HepG2 (cell line): ENCODE results near the gene MMRN2. TPM values are rescaled to one million over a fixed set of nuclear protein-coding genes. Genes with fewer than 3 reads are reported as not detected.

Experiments used
- EZH2 ChIP-seq: conservative IDR thresholded peaks from 2 replicates; pipeline ENCODE4 v1.6.1; 2012; ENCODE audit warnings: mild to moderate bottlenecking, low read depth, low read length, moderate library complexity
- GFI1 ChIP-seq: sonication (generic); formaldehyde crosslinking; IDR thresholded peaks from 2 replicates; pipeline ENCODE4 v1.5.0; 2020; ENCODE audit warnings: missing genetic modification reagents, mild to moderate bottlenecking, borderline replicate concordance
- GPBP1L1 ChIP-seq: sonication (generic); formaldehyde crosslinking; IDR thresholded peaks from 2 replicates; pipeline ENCODE4 v1.5.0; 2020; ENCODE audit warnings: mild to moderate bottlenecking, missing genetic modification reagents
- HOXA9 ChIP-seq: sonication (generic); formaldehyde crosslinking; IDR thresholded peaks from 2 replicates; pipeline ENCODE4 v1.8.1; 2022; ENCODE audit warnings: missing genetic modification reagents, mild to moderate bottlenecking, moderate library complexity, borderline replicate concordance
- JDP2 ChIP-seq: sonication (generic); formaldehyde crosslinking; IDR thresholded peaks from 2 replicates; pipeline ENCODE4 v1.8.1; 2022; ENCODE audit warnings: missing genetic modification reagents, borderline replicate concordance
- MAFG ChIP-seq: sonication (generic); formaldehyde crosslinking; IDR thresholded peaks from 2 replicates; pipeline ENCODE4 v1.5.1; 2020; ENCODE audit warnings: mild to moderate bottlenecking, missing genetic modification reagents
- MEIS2 ChIP-seq: sonication (generic); formaldehyde crosslinking; IDR thresholded peaks from 2 replicates; pipeline ENCODE4 v1.9.0; 2021; ENCODE audit warnings: mild to moderate bottlenecking, missing genetic modification reagents
- MTF1 ChIP-seq: sonication (generic); formaldehyde crosslinking; IDR thresholded peaks from 2 replicates; pipeline ENCODE4 v1.5.0; 2020; ENCODE audit warnings: missing genetic modification reagents
- MYPOP ChIP-seq: sonication (generic); formaldehyde crosslinking; IDR thresholded peaks from 2 replicates; pipeline ENCODE4 v1.8.1; 2023; ENCODE audit warnings: mild to moderate bottlenecking, moderate library complexity, missing genetic modification reagents
- NR3C1 ChIP-seq: sonication (generic); formaldehyde crosslinking; IDR thresholded peaks from 2 replicates; pipeline ENCODE4 v1.4.0; 2020; ENCODE audit warnings: missing genetic modification reagents
- PAXIP1 ChIP-seq: sonication (generic); formaldehyde crosslinking; conservative IDR thresholded peaks from 2 replicates; pipeline ENCODE4 v1.4.0; 2020; ENCODE audit warnings: mild to moderate bottlenecking, missing genetic modification reagents, moderate library complexity
- POGK ChIP-seq: sonication (generic); formaldehyde crosslinking; conservative IDR thresholded peaks from 2 replicates; pipeline ENCODE4 v1.8.0; 2022; ENCODE audit warnings: mild to moderate bottlenecking, moderate library complexity, missing genetic modification reagents
- RFX3 ChIP-seq: IDR thresholded peaks from 2 replicates; pipeline ENCODE4 v1.6.1; 2016; ENCODE audit warnings: missing biosample characterization, missing genetic modification reagents
- SALL2 ChIP-seq: sonication (generic); formaldehyde crosslinking; IDR thresholded peaks from 2 replicates; pipeline ENCODE4 v1.8.1; 2023; ENCODE audit warnings: mild to moderate bottlenecking, missing genetic modification reagents, inconsistent platforms
- SYNCRIP ChIP-seq: fragments of 200-400 bp; formaldehyde crosslinking; IDR thresholded peaks from 2 replicates; pipeline ENCODE4 v1.6.1; 2018; ENCODE audit warnings: mild to moderate bottlenecking, low read depth, low read length; ENCODE audit not compliant: insufficient read depth
- TEAD2 ChIP-seq: sonication (generic); formaldehyde crosslinking; IDR thresholded peaks from 2 replicates; pipeline ENCODE4 v1.9.0; 2021; ENCODE audit warnings: missing genetic modification reagents
- TEAD3 ChIP-seq: optimal IDR thresholded peaks from 2 replicates; pipeline ENCODE3; 2016; ENCODE audit warnings: borderline replicate concordance
- ZNF10 ChIP-seq: sonication (generic); formaldehyde crosslinking; IDR thresholded peaks from 2 replicates; pipeline ENCODE4 v1.4.0; 2020; ENCODE audit warnings: mild to moderate bottlenecking, low read depth, missing genetic modification reagents, borderline replicate concordance
- ZSCAN25 ChIP-seq: sonication (generic); formaldehyde crosslinking; IDR thresholded peaks from 2 replicates; pipeline ENCODE4 v1.8.0; 2022; ENCODE audit warnings: mild to moderate bottlenecking, missing genetic modification reagents
- polyA plus RNA-seq, 8 experiments: library from polyadenylated mRNA; depleted of rRNA in 3 of 8; stranded (reverse) in 7 of 8; unstranded in 1 of 8; fragments of >200 nt; fragmentation: Illumina TruSeq in 4 of 8; extraction: Trizol in 4 of 8; gene quantifications; 2 replicates each; pipeline versions ENCODE4 v1.2.1 to v1.2.3, GENCODE V29; 2011 to 2016; ENCODE audit warnings: low read depth in 4 of 8, missing spikeins in 1 of 8, mixed read lengths in 1 of 8; ENCODE audit not compliant: insufficient read depth in 1 of 8
- total RNA-seq, 5 experiments: library from RNA; depleted of rRNA; stranded (reverse); fragments of >200 nt; fragmentation: Illumina TruSeq; extraction: Trizol; gene quantifications; 2 replicates each; pipeline ENCODE4 v1.2.3, GENCODE V29; 2016; ENCODE audit warnings: low read depth in 1 of 5
- TF ChIP-seq, protein P1 (sequence below): sonication (generic); formaldehyde crosslinking; IDR thresholded peaks from 2 replicates; pipeline ENCODE4 v1.4.0; 2020; ENCODE audit warnings: missing genetic modification reagents
- TF ChIP-seq, protein P2 (sequence below): sonication (generic); formaldehyde crosslinking; IDR thresholded peaks from 2 replicates; pipeline ENCODE4 v1.4.0; 2020; ENCODE audit warnings: mild to moderate bottlenecking, missing genetic modification reagents

The MMRN2 gene
- total and polyA plus RNA-seq, 2 of the 13 experiments (the other 11 are each of a cell fraction or from before 2014, with no cell fraction given) = 0.04 TPM; not detected in 1

GRCh38 chr10:86922553-86922961 lies 34.9 kb downstream of the MMRN2 start (continued):
- TF ChIP-seq, protein P1, sequence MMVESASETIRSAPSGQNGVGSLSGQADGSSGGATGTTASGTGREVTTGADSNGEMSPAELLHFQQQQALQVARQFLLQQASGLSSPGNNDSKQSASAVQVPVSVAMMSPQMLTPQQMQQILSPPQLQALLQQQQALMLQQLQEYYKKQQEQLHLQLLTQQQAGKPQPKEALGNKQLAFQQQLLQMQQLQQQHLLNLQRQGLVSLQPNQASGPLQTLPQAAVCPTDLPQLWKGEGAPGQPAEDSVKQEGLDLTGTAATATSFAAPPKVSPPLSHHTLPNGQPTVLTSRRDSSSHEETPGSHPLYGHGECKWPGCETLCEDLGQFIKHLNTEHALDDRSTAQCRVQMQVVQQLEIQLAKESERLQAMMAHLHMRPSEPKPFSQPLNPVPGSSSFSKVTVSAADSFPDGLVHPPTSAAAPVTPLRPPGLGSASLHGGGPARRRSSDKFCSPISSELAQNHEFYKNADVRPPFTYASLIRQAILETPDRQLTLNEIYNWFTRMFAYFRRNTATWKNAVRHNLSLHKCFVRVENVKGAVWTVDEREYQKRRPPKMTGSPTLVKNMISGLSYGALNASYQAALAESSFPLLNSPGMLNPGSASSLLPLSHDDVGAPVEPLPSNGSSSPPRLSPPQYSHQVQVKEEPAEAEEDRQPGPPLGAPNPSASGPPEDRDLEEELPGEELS (CRISPR knock-in tag) = 0 out of 2 replicates have a peak, but pooled peaks have one; percentile 14
- TF ChIP-seq POGK (CRISPR knock-in tag) (no peak), GFI1 (CRISPR knock-in tag) (no peak), MAFG (CRISPR knock-in tag) (no peak), EZH2 (no peak), NR3C1 (CRISPR knock-in tag) (no peak), JDP2 (CRISPR knock-in tag) (no peak), GPBP1L1 (CRISPR knock-in tag) (no peak), HOXA9 (CRISPR knock-in tag) (no peak), TEAD2 (CRISPR knock-in tag) (no peak), RFX3 (CRISPR knock-in tag) (no peak), TEAD3 (CRISPR knock-in tag) (peak; percentile 33), ZSCAN25 (no peak), SALL2 (CRISPR knock-in tag) (no peak), SYNCRIP (no peak), ZNF10 (CRISPR knock-in tag) (no peak), MTF1 (CRISPR knock-in tag) (no peak), MYPOP (no peak), MEIS2 (CRISPR knock-in tag) (no peak), PAXIP1 (CRISPR knock-in tag) (0 out of 2 replicates have a peak, but pooled peaks have one; percentile 20)
- TF ChIP-seq, protein P2, sequence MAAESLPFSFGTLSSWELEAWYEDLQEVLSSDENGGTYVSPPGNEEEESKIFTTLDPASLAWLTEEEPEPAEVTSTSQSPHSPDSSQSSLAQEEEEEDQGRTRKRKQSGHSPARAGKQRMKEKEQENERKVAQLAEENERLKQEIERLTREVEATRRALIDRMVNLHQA (CRISPR knock-in tag) = no peak
